Natural killer cell (primary cell): ENCODE measurements around the gene TMEM163. TPM values are rescaled to one million over a fixed set of nuclear protein-coding genes. Genes with fewer than 3 reads are reported as not detected.

Source experiments
- ATAC-seq, 3 donors: fragments of 150-1000 bp in 2 of 3; fragments of 200-7000 bp in 1 of 3; cut with Tn5 transposase; 1 replicate in 1 of 3; 2 replicates in 2 of 3; pipeline ENCODE4 v1.10.0; 2021; ENCODE audit warnings: mild to moderate bottlenecking in 2 of 3, moderate library complexity in 2 of 3
- DNase-seq, 2 donors: peaks; one replicate each; pipeline versions ENCODE4 v3.0.0 to v3.0.0-alpha.2; 2013 to 2021; ENCODE audit warnings: mixed read lengths in 1 of 2
- H3K27ac ChIP-seq: one replicate; pipeline ENCODE4 v1.5.1; 2013; ENCODE audit warnings: mild to moderate bottlenecking, low read length
- H3K27me3 ChIP-seq: one replicate; pipeline ENCODE4 v1.6.1; 2013; ENCODE audit warnings: low read length; ENCODE audit not compliant: control insufficient read depth, insufficient read depth
- H3K36me3 ChIP-seq: one replicate; pipeline ENCODE4 v1.6.1; 2013; ENCODE audit warnings: low read length; ENCODE audit not compliant: control insufficient read depth, insufficient read depth
- H3K4me1 ChIP-seq: one replicate; pipeline ENCODE4 v1.6.1; 2013; ENCODE audit warnings: low read length; ENCODE audit not compliant: control insufficient read depth, insufficient read depth
- H3K4me3 ChIP-seq: one replicate; pipeline ENCODE4 v1.5.1; 2013; ENCODE audit warnings: low read length
- H3K9me3 ChIP-seq: one replicate; pipeline ENCODE4 v1.6.1; 2013; ENCODE audit warnings: low read length; ENCODE audit not compliant: control insufficient read depth, insufficient read depth
- H3K27ac Mint-ChIP-seq, 2 donors: one replicate each; pipeline ENCODE4 v1.8.0; 2022; ENCODE audit warnings: mild to moderate bottlenecking in 2 of 2, mixed read lengths in 2 of 2, moderate library complexity in 1 of 2
- H3K27me3 Mint-ChIP-seq, 2 donors: one replicate each; pipeline ENCODE4 v1.8.0; 2022; ENCODE audit warnings: low read depth in 2 of 2, mixed read lengths in 2 of 2
- H3K36me3 Mint-ChIP-seq: one replicate; pipeline ENCODE4 v1.8.0; 2022; ENCODE audit warnings: mixed read lengths
- H3K4me1 Mint-ChIP-seq, 2 donors: one replicate each; pipeline ENCODE4 v1.8.0; 2022; ENCODE audit warnings: mixed read lengths in 2 of 2
- H3K4me3 Mint-ChIP-seq: one replicate; pipeline ENCODE4 v1.8.0; 2022; ENCODE audit warnings: mild to moderate bottlenecking, moderate library complexity, mixed read lengths
- H3K9me3 Mint-ChIP-seq, 2 donors: one replicate each; pipeline ENCODE4 v1.8.0; 2022; ENCODE audit warnings: mixed read lengths in 2 of 2
- CTCF ChIP-seq: fragments of 200-600 bp; IDR thresholded peaks from one replicate; pipeline ENCODE4 v1.8.0; 2022; ENCODE audit warnings: antibody characterized with exemption
- WGBS: methylation state at CpG from one replicate; pipeline ENCODE4 v1.1.7; 2013; ENCODE audit warnings: missing lambda C conversion rate; ENCODE audit not compliant: insufficient coverage; 5-methylcytosine and 5-hydroxymethylcytosine counted together
- intact Hi-C: fragments of 100-400 bp; cut with micrococcal nuclease; formaldehyde crosslinking; loops from one replicate; pipeline ENCODE4 v1.14.2; 2022
- total RNA-seq, 4 donors: library from RNA; stranded (reverse); fragments of 120-200 nt in 1 of 4; gene quantifications; one replicate each; pipeline versions ENCODE4 v1.2.3 to v1.2.4, GENCODE V29; 2013 to 2022

TMEM163 gene
- total RNA-seq, 3 donors from 2014 or later (not counting 1 experiment from before 2014, with no cell fraction given): 6.8 to 11.6 (median 10.3) TPM

GRCh38 chr2:134445985-134446382 lies 272.8 kb downstream of the TMEM163 start:
- no peaks in the 10 kb centered on the region for H3K9me3 ChIP-seq
- peaks cover 30% of the 10 kb centered on the region for H3K36me3 ChIP-seq
- no peaks in the 10 kb centered on the region for H3K36me3 Mint-ChIP-seq
- no peaks in the 10 kb centered on the region for H3K27me3 Mint-ChIP-seq
- no peak for DNase-seq
- intact Hi-C loops: no loop called here
- ATAC-seq: no peak
- no peak overlapping the region for H3K27ac Mint-ChIP-seq
- H3K4me1 Mint-ChIP-seq: peaks cover 2 to 4% of the 10 kb centered on the region in 2 donors
- H3K27me3 ChIP-seq: no peaks in the 10 kb centered on the region
- H3K4me1 ChIP-seq: no peaks in the 10 kb centered on the region
- H3K27ac ChIP-seq: no peak overlapping the region
- WGBS: 97% methylated on average over 11 of the region's 11 CpGs
- TF ChIP-seq CTCF: no peak
- no peak overlapping the region for H3K4me3 Mint-ChIP-seq
- no peaks in the 10 kb centered on the region for H3K9me3 Mint-ChIP-seq
- H3K4me3 ChIP-seq: no peak overlapping the region

GRCh38 chr2:134445116-134445515 lies 273.7 kb downstream of the TMEM163 start:
- intact Hi-C loops: no loop called here
- Mint-ChIP-seq H3K4me1 (peaks cover 0 to 2% of the 10 kb centered on the region in 2 donors), H3K4me3 (no peak overlapping the region), H3K27me3 (no peaks in the 10 kb centered on the region), H3K27ac (no peak overlapping the region), H3K36me3 (no peaks in the 10 kb centered on the region), H3K9me3 (no peaks in the 10 kb centered on the region)
- no peak for TF ChIP-seq CTCF
- Histone ChIP-seq H3K4me3 (no peak overlapping the region), H3K27ac (no peak overlapping the region), H3K4me1 (no peaks in the 10 kb centered on the region), H3K36me3 (peaks cover 29% of the 10 kb centered on the region), H3K27me3 (no peaks in the 10 kb centered on the region), H3K9me3 (no peaks in the 10 kb centered on the region)
- WGBS: 96% methylated on average over 4 of the region's 4 CpGs
- ATAC-seq (no peak), DNase-seq (no peak)

- Histone ChIP-seq H3K27me3 (no peaks in the 10 kb centered on the region), H3K27ac (no peak overlapping the region), H3K4me1 (no peaks in the 10 kb centered on the region), H3K36me3 (peaks cover 22% of the 10 kb centered on the region), H3K9me3 (no peaks in the 10 kb centered on the region), H3K4me3 (no peak overlapping the region)
- Mint-ChIP-seq H3K4me1 (no peaks in the 10 kb centered on the region), H3K4me3 (no peak overlapping the region), H3K27me3 (no peaks in the 10 kb centered on the region), H3K36me3 (no peaks in the 10 kb centered on the region), H3K27ac (no peak overlapping the region), H3K9me3 (no peaks in the 10 kb centered on the region)
- 98% methylated on average over 11 of the region's 11 CpGs for WGBS
- no peak for TF ChIP-seq CTCF
- no peak for DNase-seq
- no peak for ATAC-seq
- intact Hi-C loops: no loop called here
These were observed 274.9 kb downstream of the TMEM163 start for GRCh38 chr2:134443814-134444480.
